HG03066 (cell line): Measurements from ENCODE around the gene TLX1.

Experiments
- ATAC-seq: cut with Tn5 transposase; IDR thresholded peaks from one replicate; pipeline ENCODE4 v1.9.1; 2021; ENCODE audit warnings: low read depth; ENCODE audit not compliant: unreplicated experiment

The TLX1 gene

DNA sequence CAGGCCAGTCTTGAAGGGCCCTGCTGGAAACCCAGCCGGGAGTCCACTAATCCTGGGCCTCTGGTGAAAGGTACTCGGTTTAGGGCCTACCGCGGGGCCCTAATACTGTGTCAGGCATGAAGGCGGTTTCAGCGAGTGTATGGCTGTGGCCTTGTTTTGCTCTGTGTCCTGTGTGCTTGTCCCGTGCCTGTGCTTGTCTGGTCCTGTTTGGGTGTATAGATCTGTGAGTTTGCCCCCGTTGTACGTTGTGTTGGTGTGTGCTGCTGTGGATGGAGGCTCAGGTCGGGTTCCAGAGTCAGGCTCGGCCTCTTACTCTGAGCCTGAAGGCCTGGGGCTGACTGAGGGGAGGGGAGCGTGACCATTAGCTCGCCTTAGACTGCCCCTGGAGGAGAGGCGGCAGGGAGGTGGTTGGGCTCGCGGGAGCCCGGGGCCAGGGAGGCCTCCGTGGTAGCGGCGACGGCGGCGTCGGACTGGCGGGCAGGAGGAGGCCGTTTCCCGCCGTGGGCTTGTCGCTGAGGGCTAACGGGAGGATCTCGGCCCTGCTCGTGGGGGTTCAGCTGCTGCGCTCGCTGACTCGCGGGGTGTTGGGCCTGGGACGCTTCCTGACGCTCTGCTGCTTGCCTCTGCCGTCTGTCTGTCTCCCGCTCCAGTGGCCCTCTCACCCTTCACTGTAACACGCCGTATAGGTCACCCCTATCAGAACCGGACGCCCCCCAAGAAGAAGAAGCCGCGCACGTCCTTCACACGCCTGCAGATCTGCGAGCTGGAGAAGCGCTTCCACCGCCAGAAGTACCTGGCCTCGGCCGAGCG lies 2.6 kb downstream of the TLX1 start:
- no peak for ATAC-seq

DNA sequence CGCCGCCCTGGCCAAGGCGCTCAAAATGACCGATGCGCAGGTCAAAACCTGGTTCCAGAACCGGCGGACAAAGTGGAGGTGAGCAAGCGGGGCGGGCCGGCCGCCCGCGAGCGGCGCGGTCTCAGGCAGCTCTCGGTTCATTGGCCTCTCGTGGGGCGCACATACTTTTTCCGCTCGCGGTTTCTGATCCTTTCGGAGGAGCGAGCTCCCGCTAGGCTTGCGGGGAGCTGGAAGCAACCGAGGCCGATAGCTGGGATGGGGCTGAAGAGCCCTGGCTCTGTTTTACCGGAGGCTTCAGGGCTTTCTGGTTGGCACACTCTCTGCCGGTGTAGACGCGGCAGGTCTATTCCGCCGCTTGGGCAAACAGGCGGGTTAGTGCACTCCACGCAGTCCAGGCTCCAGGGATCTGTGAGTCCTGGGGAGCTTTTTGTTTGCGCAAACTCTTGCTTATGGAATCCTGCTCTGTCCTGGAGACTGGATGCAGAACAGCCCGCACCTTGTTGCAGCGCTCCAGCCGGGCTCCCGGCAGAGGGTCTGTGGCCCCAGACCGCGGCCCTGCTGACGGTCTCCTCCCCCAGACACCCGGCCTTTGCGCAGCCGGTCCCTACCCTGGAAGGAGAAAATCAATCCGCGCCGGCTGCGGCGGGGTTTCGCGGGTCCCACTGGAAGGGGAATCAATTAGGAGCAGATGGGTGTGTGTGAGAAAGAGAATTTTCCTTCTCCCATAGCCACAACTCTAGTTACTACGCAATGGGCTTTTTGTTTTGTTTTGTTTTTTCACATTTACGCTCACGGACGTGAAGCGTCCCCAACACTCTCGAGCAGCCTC lies 3.4 kb downstream of the TLX1 start:
- ATAC-seq, result no peak

DNA sequence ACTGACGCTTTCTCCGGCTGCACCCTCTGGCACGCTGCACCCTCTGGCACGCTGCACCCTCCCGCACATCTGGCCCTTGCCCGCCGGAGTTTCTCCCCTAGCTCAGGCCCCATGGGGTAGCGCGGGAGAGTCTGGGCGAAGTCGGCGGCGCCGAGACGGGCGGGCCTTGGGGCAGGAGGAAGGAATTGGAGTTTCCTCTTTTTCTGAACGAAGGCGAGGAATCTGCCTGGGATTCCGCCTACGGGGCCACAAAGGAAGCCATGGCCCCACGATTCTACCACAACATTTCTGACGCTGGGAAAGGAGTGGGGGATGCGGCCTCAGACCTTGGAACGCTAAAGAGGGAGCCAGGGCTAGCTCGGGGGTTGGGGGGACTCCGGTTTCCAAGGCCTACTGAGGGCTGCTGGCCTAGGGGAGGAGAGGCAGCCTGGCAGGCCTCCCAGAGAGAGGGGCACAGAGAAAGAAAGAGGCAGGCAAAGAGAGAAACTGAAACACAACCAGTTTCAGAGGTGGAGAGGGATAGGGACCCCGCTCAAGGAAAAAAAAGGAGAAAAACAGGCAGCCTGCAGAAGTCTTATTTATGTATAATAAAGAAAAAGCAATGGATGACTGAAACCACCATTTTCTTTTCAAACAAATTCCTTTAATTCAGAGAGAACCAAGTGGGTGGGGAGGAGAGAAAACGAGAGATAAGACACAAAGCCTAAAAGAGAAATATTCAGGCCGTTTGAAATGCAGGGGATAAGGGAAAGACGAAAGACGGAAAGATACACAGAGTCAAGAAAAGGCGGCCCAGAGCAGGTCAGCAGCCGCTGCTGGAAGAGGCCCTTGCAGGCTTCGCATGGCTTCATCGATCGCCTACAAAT lies 4.3 kb downstream of the TLX1 start:
- no peak for ATAC-seq

DNA sequence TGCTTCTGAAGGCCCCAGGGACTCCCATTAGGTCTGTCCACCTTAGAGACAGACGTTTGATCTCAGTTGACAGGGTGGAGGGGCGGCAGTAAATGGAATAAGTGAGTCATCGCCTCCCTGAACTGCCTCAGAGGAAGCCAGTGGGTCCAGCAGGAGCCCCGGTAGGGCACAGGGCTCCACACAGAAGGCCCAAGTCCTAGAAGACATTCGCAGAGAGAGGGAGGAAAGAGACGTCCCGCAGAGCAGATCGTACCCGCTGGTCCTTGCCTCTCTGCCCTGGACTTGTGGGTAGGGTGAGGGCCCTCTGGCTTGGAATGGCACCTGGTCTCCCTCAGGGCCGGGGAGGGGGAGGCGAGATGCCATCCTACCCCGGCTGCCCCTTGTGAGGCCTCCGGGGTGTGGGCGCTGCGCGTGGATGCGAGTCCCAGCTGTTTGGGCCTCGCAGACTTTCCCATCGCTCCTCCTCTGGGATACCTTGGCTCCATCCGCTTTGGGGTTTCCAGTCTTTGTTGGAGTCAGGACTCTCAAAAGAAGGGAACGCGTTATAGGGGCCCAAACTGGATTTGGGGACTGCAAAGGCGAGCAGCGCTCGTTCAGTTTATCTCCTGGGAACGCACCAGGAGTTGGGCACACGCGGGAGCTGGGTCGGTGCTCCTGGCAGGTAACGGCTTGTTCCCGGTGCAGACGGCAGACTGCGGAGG lies 5.1 kb downstream of the TLX1 start:
- ATAC-seq, result no peak

DNA sequence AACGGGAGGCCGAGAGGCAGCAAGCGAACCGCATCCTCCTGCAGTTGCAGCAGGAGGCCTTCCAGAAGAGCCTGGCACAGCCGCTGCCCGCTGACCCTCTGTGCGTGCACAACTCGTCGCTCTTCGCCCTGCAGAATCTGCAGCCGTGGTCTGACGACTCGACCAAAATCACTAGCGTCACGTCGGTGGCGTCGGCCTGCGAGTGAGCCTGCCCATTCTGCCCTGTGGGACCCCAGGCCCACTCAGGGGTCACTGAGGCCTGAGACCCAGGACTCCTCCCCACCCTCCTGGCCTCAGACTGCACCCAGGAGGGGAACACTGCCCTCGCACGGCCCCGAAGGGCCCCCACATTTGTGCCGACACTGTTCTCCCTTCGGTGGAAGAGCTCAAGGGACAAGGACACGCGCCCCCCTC lies 5.6 kb downstream of the TLX1 start:
- no peak for ATAC-seq

DNA sequence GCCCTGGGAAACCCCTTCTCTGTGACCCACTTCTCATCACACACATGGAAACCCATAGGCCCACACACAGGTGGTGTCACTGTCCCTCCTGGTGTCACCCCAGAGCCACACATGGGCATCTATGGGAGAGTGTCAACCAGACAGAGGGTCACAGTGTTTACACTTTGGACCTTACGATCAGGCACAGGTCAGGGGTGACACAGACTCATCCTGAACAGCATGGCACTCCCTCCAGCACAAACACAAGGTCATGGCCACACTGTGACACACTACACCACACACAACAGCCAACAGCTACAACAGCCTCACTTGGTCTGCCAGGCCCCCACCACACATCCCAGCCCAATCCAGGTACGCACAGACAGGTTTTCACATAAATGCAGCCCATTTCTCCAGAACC lies 6.2 kb downstream of the TLX1 start:
- ATAC-seq, result no peak

DNA sequence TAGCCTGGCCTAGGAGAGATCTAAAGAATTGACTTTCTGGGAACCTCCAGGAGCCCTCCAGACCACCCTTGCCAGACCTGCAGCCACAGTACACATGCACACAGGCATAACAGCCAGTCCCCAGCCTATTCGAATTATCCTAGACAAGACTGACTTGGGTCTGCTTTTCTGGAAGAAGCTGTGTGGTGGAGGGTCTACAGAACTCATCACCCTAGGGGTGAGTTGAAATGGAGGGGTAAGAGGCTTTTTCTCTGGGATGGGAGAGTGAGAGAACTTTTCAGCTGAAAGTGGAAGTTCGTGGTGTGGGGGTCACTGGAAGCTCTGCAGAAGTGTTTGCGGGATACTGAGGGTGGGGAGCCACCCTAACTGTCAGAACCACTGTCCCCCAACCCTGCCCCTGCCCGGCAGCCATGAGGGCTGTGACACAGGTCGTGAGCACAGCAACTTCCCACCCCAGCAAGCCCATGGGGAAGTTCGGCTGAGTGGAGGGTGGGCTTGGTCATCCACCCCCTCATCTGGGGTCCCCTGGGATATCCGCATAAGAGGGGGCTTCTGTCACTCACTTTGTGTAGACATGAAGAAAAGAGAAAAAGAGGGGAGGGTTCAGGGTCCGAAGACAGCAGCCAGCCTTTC lies 7.8 kb downstream of the TLX1 start:
- no peak for ATAC-seq

DNA sequence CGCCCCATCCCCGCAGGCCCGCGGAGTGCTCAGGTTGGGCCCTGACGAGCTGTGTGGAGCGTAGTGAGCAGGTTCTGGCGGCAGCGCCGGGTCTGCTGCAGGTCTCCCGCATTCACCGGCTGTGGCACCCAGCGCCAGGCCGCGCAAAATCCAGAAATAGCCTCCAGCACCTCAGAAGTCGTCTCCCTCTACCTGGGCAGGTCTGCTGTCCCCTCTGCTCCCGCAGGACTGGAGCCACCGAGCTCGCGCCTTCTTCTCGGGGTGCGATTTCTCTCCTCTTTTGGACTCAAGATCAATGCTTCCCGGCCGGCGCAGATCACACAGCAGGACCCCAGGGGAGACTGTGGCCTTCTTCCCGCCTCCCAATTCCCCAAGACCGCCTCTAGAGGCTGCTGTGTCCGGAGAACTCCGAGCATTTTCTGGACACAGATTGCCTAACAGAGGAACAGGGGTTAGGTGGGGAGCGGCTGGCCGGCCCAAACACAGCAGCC lies 8.4 kb downstream of the TLX1 start:
- no peak for ATAC-seq

DNA sequence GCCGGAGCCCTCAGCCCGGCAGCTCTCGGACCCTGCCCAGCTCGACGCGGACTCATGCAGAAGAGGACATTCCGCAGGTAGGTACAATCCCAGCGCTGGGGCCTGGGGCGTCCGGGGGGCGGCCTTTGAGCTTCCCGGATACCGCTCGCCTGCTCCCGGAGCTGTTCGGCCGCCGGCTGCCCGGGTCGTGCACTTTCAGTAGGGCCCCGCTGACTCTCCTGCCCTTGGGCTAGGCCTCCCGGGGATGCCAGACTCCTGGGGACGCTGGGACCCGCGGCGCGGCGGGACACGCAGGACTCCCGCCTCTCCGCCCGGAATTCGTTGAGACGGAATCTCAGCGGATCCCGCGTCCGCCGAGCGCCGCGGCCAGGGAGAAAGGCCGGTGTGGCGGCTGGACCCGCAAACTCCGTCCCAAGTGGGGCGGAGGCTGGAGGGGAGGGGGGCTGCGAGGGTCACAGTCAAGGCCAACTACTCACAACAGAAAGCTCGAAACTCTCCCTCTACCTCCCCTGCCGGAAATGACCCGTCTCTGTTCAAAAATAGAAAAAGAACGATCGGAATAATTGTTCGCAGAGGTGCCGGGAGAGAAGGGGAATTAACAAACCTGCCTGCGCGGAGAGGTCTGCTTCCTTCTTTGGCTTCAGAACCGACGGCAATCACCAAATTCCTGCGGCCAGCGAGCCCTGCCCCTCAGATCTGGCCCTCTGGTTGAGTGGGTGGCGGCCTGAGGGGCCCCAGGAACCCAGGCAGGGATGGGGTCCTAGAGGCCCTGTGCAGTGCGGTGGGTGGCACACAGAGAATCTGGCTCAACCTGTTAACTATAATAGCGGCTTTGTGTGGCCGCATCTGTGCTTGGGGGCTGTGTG lies 9.2 kb downstream of the TLX1 start:
- ATAC-seq, result no peak

DNA sequence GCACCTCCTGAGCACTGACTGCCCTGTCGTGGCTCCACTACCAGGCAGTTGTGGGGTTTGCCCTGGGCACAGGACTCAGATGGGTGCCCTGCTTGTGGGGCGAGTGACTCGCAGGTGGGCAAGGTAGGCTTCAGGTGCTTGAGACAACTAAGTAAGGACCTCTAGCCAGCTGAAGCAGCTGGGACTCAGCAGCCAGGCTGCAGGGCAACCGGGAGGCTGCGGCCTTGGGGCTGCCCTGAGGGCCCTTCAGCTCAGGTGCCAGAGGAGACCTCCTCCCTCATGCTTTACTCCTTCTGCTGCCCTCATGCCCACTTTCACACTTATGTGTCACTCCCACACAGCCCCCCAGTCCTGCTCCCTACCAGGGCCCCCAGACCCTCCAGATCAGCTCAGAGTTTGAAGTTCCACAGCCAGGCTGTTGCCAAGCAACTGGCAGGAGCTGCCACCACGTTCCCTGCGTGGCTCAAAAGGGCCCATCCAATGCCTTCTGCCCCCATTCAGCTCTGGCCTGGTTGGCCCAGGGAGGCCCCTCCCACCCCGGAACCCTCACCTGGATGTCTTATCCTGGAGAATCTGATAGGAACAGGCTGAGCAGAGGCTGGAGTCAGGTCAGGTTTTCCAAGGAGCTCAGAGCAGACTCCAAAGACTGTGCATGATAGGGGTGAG lies 10.0 kb downstream of the TLX1 start:
- ATAC-seq, result no peak

DNA sequence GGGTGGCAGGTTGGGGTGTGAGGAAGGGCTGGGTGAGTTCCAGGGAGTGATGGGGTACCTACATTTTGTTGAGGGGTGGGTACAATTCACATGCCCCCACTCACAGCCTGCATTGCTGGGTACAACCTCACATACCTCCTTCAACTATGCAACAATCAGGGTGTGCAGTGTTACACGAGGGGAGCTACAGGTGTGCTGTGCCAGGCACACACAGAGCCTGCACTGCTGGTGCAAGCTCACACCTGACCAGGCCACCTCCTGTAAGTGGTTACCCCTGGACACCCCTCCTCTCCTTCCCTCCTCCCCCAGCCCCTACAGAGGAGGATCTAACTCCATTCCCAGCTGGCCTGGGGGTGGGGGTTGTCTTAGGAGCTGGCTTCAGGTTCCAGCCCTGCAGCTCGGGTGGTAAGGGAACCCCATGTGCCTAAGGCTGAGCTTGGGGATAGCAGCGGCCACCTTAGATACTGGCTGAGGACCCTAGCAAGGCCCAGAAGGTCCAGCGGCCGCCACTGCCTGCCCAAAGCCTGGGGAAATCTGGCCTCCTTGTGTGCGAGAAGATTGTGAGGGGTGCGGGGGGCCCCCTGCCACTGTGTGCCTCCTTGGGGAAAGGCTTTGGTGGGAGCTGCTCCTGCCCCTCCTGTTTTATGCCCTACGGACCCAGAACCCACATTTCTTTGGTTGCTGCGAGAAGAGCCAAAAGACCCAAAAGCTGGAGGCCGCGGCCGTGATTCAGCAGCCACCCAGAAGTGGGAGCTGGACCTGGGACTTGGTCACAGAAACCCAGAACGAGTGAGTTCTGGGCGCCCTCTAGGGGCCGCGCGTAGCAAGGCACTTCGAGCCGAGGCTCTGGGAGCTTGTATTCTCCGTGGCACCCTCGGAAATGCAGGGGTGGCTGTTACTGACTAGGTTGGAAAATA lies 10.8 kb downstream of the TLX1 start:
- ATAC-seq, result no peak

DNA sequence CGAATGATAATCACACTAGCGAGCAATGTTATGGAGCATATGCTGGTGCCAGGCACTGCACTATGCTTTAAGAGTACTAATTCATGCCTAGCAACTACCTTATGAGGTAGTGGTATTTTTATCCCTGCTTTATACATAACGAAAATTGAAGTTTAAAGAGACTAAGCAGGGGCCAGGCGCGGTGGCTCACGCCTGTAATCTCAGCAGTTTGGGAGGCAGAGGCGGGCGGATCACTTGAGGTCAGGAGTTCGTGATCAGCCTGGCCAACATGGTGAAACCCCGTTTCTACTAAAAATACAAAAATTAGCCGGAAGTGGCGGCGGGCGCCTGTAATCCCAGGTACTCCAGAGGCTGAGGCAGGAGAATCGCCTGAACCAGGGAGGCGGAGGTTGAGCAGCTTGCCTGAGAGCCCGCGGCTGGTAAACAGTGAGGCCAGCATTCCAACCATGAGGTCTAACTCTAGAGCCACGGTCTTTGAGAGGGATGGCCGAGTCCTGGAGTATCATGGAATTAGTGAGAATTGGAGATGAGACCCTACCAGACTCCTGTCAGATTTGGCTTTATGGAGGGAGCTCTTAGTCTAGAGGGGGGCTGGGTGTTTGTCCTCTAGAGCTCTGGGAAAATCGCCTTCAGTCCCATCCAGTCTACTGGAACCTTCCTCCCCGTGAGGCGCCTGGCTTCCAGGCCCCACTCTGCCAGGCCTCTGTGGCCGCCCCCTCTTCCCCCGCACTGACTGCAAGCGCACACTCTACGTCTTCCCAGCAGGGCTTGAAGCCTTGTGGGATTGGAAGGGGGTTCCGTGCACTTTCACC lies 11.6 kb downstream of the TLX1 start:
- no peak for ATAC-seq

DNA sequence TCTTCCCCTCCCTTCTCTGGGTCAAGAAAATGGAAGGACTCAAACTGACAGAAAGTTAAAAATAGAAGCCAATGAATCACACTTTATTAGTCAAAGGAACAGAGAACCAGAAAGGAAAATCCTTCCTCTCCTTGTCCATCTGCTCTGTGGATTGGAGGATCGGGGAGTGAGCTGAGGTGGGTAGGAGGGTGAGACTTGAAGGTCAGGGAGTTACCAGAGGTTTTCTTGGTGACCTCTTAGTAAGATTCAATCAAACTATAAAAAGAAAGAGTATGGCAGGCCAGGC lies 12.2 kb downstream of the TLX1 start:
- no peak for ATAC-seq

DNA sequence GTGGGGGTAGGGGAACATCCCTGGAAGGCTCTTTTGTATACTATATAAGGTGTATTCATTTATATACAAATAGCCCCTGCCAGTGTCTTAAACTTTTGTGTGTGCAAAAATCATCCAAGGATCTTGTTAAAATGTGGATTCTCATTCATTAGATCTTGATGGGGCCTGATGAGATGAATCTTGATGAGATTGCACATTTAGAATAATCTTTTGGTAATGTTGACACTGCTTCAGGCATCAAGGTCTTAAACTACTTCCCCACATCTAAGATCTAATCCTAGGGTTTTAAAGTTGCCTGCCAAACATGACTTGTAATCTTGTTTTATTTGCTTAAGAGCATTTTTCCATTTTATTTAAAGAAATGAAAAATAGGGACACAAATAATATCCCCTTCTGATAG lies 13.0 kb downstream of the TLX1 start:
- no peak for ATAC-seq

DNA sequence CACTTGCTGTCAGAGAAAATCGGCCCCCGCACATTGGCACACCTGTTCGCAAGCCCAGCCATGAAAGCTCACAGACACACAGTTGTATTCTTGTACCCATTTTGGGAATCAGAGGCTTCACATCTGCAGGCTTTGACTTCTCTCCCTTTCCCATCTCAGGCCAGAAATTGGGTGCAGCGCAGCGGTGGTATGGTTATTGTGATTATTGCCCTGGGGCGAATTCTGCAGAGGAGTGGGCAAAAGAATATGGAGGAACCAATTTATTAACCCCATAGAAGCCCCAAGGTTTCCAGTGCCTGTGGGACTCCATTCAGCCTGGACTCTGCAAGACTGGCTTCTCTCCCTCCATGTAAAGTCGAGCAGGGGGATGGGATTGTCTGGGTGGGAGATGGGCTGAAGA lies 14.0 kb downstream of the TLX1 start:
- ATAC-seq, result no peak

DNA sequence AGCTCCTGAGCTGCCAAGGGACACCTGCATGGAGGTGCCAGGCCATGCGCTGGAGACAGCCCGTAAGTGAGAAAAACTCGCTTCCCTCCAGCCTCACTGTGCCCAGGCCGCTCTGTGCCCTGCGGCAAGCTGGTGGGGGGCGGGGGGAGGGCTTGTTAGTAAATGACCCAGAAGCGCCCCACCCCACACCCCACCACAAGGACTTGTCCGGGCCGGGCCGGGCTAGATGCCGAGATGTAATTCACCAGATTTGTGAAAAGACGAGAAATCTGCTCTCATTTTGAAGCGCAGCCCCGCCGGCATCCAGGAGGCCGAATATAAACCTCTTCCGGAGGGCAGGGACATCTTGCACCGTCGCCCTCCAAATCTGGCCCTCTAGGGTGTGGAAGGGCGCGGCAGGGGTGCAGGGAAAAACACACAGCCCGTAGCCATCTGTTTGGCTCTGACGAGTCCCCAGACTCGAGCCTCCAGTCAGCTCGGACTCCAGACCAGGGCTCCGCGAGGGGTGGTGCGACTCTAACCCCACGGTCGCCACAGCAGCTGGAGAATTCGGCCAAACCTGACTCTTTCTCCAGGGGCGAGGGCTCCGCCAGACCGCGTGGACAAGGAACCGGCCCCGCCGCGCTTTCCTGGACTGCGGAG lies 14.8 kb downstream of the TLX1 start:
- no peak for ATAC-seq
